ENCODE results near the gene PADI3. TPM values are rescaled to one million over a fixed set of nuclear protein-coding genes. Genes with fewer than 3 reads are reported as not detected.

The PADI3 gene
- total and polyA plus RNA-seq, 2 of the 4 experiments (the other 2 are of a cell fraction) = not detected

- in situ Hi-C loops (cut with MboI; ENCODE audit: low sequenced_read_pairs) = no loop called here
- no peak for DNase-seq
- H3K36me3 ChIP-seq (ENCODE audit: control insufficient read depth, insufficient read depth, low read length) = no peaks in the 10 kb centered on the region
- no peak overlapping the region for H3K4me3 ChIP-seq (ENCODE audit: insufficient read depth, low read depth, low read length)
- peaks cover 35% of the 10 kb centered on the region for H3K27me3 ChIP-seq (ENCODE audit: control insufficient read depth, insufficient read depth, low read length)
- no CpG with 5 or more reads among the region's 6 CpGs for WGBS, 2 experiments (ENCODE audit: extremely low coverage in 2 of 2, insufficient read length in 1 of 2)
- TF ChIP-seq CHD1 (IDR thresholded peaks at IDR 0.05; ENCODE audit: low read depth, low read length) = no peak
- TF ChIP-seq RCOR1 (IDR thresholded peaks at IDR 0.05; ENCODE audit: insufficient replicate concordance, low read length) = no peak
- no peak for TF ChIP-seq RAD21 (IDR thresholded peaks at IDR 0.05; ENCODE audit: low read length)
- no peak for TF ChIP-seq MAZ (IDR thresholded peaks at IDR 0.05; ENCODE audit: borderline replicate concordance, low read depth, low read length)
- TF ChIP-seq RFX5 (IDR thresholded peaks at IDR 0.05; ENCODE audit: low read depth, low read length) = no peak
- TF ChIP-seq NFE2L2 (IDR thresholded peaks at IDR 0.05; ENCODE audit: low read depth, low read length) = no peak
- TF ChIP-seq BHLHE40 (IDR thresholded peaks at IDR 0.05; ENCODE audit: low read depth, low read length) = no peak
- TF ChIP-seq ELK1 (IDR thresholded peaks at IDR 0.05; ENCODE audit: borderline replicate concordance, low read depth, low read length) = no peak
- TF ChIP-seq CEBPB (IDR thresholded peaks at IDR 0.05; ENCODE audit: low read depth, low read length) = no peak
- no peak for TF ChIP-seq MAFK (IDR thresholded peaks at IDR 0.05; ENCODE audit: low read depth, low read length)
- no peak for TF ChIP-seq SMC3 (IDR thresholded peaks at IDR 0.05; ENCODE audit: low read depth, low read length)
- no peak for TF ChIP-seq CTCF (conservative IDR thresholded peaks at IDR 0.05; ENCODE audit: low read depth, low read length)
- TF ChIP-seq POLR2A (IDR thresholded peaks at IDR 0.05; ENCODE audit: low read depth, low read length) = no peak
- TF ChIP-seq FOS (IDR thresholded peaks at IDR 0.05; ENCODE audit: low read depth, low read length) = no peak
- no peak for TF ChIP-seq USF2 (IDR thresholded peaks at IDR 0.05; ENCODE audit: low read depth, low read length)
- TF ChIP-seq MXI1 (IDR thresholded peaks at IDR 0.05; ENCODE audit: borderline replicate concordance, low read depth, low read length) = no peak
- ChIA-PET POLR2A (ENCODE audit: unreplicated experiment) (interaction anchor here (0.5 kb wide), 1 partner anchor 18 kb away, joined by 3 read pairs; no protein-coding TSS in a partner anchor), CTCF (no interaction called here)
- no peak overlapping the region for H3K9ac ChIP-seq (ENCODE audit: low read depth, low read length)
- H4K5ac ChIP-seq (ENCODE audit: low read depth, low read length) = no peak overlapping the region
- no peak overlapping the region for H4K8ac ChIP-seq (ENCODE audit: low read depth in 2 of 2, low read length in 2 of 2)
- no peak overlapping the region for H2AK9ac ChIP-seq (replicated peaks; ENCODE audit: low read depth, low read length, poor library complexity)
- dilution Hi-C loops (cut with HindIII; ENCODE audit: low sequenced_read_pairs, unreplicated experiment) = no loop called here
- H2BK15ac ChIP-seq (ENCODE audit: low read depth, low read length) = no peak overlapping the region
- no peak overlapping the region for H2BK120ac ChIP-seq (ENCODE audit: low read depth, low read length)
- peaks cover 2% of the 10 kb centered on the region; the same call in 1 of the 2 replicates for H3K9me3 ChIP-seq (ENCODE audit: control insufficient read depth, insufficient read depth, low read length)
- no peak overlapping the region for H3K27ac ChIP-seq (ENCODE audit: insufficient read depth, low read length)
- H3K18ac ChIP-seq (ENCODE audit: low read depth, low read length) = no peak overlapping the region
- no peaks in the 10 kb centered on the region for H4K20me1 ChIP-seq (ENCODE audit: insufficient read depth, low read length)
- no peak overlapping the region for H3K4me2 ChIP-seq (ENCODE audit: low read depth, low read length)
- no peak overlapping the region for H2AFZ ChIP-seq (replicated peaks; ENCODE audit: low read length, poor library complexity)
- H3K4ac ChIP-seq (ENCODE audit: low read depth, low read length) = no peak overlapping the region
- ATAC-seq (ENCODE audit: low read depth) = no peak
- H3K14ac ChIP-seq (replicated peaks; ENCODE audit: low read depth, low read length) = no peak overlapping the region
- no peaks in the 10 kb centered on the region for H3K4me1 ChIP-seq (ENCODE audit: control insufficient read depth, insufficient read depth, low read length)
- H2BK20ac ChIP-seq (ENCODE audit: low read depth, low read length) = no peak overlapping the region
- H2BK5ac ChIP-seq (ENCODE audit: low read depth, low read length, poor library complexity, severe bottlenecking) = no peak overlapping the region
- H4K91ac ChIP-seq (ENCODE audit: insufficient read depth, low read depth, low read length) = no peak overlapping the region
- H3K23ac ChIP-seq (ENCODE audit: low read depth, low read length) = no peak overlapping the region
- H3K9me1 ChIP-seq (ENCODE audit: insufficient read depth, low read length) = no peaks in the 10 kb centered on the region
- intact Hi-C loops (cut with micrococcal nuclease) = no loop called here
- no peaks in the 10 kb centered on the region for H3K79me1 ChIP-seq (ENCODE audit: low read depth in 1 of 2, low read length in 2 of 2)
- H2AK5ac ChIP-seq (ENCODE audit: low read depth, low read length) = no peak overlapping the region
- BruUV-seq (replicated peaks) = no TSS peak
- no peak overlapping the region for H3K56ac ChIP-seq (ENCODE audit: extremely low read depth, insufficient read depth, low read length)
Measured at GRCh38 chr1:17307329-17307728, 58.4 kb downstream of the PADI3 start.
